HCT116 (cell line): ENCODE results near the gene CDH13. TPM values are rescaled to one million over a fixed set of nuclear protein-coding genes. Genes with fewer than 3 reads are reported as not detected.

Experiments used
- ATAC-seq: fragments of 200-7000 bp; cut with Tn5 transposase; 2 replicates; pipeline ENCODE4 v1.9.1; 2020; ENCODE audit warnings: mild to moderate bottlenecking, moderate library complexity
- BruUV-seq: library from RNA; stranded (reverse); fragments of 400-500 nt; replicated peaks from 2 replicates; lab custom pipeline; 2021; lab: Mats Ljungman, UMichigan
- CTCF ChIA-PET: fragments of 300-600 bp; sonication (Branson Sonifier 250); formaldehyde crosslinking; loops from one replicate; lab custom pipeline; 2021; ENCODE audit warnings: antibody characterized with exemption; lab: Charles Lee
- POLR2A ChIA-PET: fragments of 300-600, 350-600 bp; sonication (Branson Sonifier 250); formaldehyde crosslinking; loops from one replicate; lab custom pipeline; 2021; ENCODE audit warnings: antibody characterized with exemption; lab: Charles Lee
- RAD21 ChIA-PET, 2 experiments: fragments of 300-600 bp; sonication (Branson Sonifier 250); formaldehyde crosslinking; loops; one replicate each; lab custom pipeline; 2023; ENCODE audit warnings: low total read pairs in 2 of 2; ENCODE audit not compliant: uncharacterized antibody in 2 of 2, unreplicated experiment in 2 of 2, low non-redundant PET in 1 of 2; lab: Charles Lee
- DNase-seq: peaks from one replicate; pipeline ENCODE4 v3.0.0-alpha.2; 2010; ENCODE audit warnings: low read depth, low spot score
- H2AFZ ChIP-seq: fragments of 200-600 bp; shearing (Covaris generic), sonication (generic); 2 replicates; pipeline ENCODE4 v1.6.1; 2017; ENCODE audit warnings: low read depth, mixed run types, mixed read lengths, antibody characterized with exemption, low read length; ENCODE audit not compliant: poor library complexity, severe bottlenecking
- H3K27ac ChIP-seq: 2 replicates; pipeline ENCODE4 v1.5.1; 2012; ENCODE audit warnings: low read depth, low read length
- H3K27me3 ChIP-seq: fragments of 200-600 bp; sonication (generic); 2 replicates; pipeline ENCODE4 v1.6.1; 2016; ENCODE audit warnings: mixed run types, low read length, mixed read lengths; ENCODE audit not compliant: insufficient read depth
- H3K36me3 ChIP-seq, 2 experiments: fragments of 200-500 bp in 1 of 2; fragments of 200-600 bp in 1 of 2; sonication (Bioruptor generic) in 1 of 2; sonication (generic) in 1 of 2; 2 replicates each; pipeline versions ENCODE4 v1.5.1 to v1.6.1; 2014 to 2016; ENCODE audit warnings: low read length in 2 of 2, inconsistent platforms in 1 of 2, mixed read lengths in 1 of 2, mixed run types in 1 of 2; ENCODE audit not compliant: insufficient read depth in 2 of 2, control insufficient read depth in 1 of 2
- H3K4me1 ChIP-seq, 2 experiments: fragments of 200-600 bp in 1 of 2; sonication (generic) in 1 of 2; 2 replicates each; pipeline versions ENCODE4 v1.5.1 to v1.6.1; 2012 to 2017; ENCODE audit warnings: low read length in 2 of 2, inconsistent platforms in 1 of 2, mild to moderate bottlenecking in 1 of 2, mixed read lengths in 1 of 2, mixed run types in 1 of 2, moderate library complexity in 1 of 2; ENCODE audit not compliant: insufficient read depth in 2 of 2, control insufficient read depth in 1 of 2
- H3K4me2 ChIP-seq: fragments of 200-600 bp; sonication (generic); 2 replicates; pipeline ENCODE4 v1.6.1; 2017; ENCODE audit warnings: mixed run types, low read length, mixed read lengths
- H3K4me3 ChIP-seq, 2 experiments: fragments of 200-600 bp in 1 of 2; sonication (generic) in 1 of 2; replicated peaks in 1 of 2; 2 replicates each; pipeline ENCODE4 v1.5.1; 2011 to 2016; ENCODE audit warnings: low read length in 2 of 2, control low read depth in 1 of 2, low read depth in 1 of 2, mild to moderate bottlenecking in 1 of 2, mixed read lengths in 1 of 2, mixed run types in 1 of 2
- H3K79me2 ChIP-seq: fragments of 200-600 bp; sonication (generic); 2 replicates; pipeline ENCODE4 v1.6.1; 2017; ENCODE audit warnings: mild to moderate bottlenecking, mixed run types, low read length, moderate library complexity, mixed read lengths; ENCODE audit not compliant: insufficient read depth
- H3K9ac ChIP-seq: fragments of 200-600 bp; sonication (generic); 2 replicates; pipeline ENCODE4 v1.6.1; 2016; ENCODE audit warnings: low read length, mixed read lengths
- H3K9me2 ChIP-seq: fragments of 200-600 bp; sonication (generic), shearing (Covaris generic); 2 replicates; pipeline ENCODE4 v1.6.1; 2017; ENCODE audit warnings: mixed run types, mild to moderate bottlenecking, moderate library complexity; ENCODE audit not compliant: insufficient read depth
- H3K9me3 ChIP-seq, 2 experiments: fragments of 200-500 bp in 1 of 2; fragments of 200-600 bp in 1 of 2; sonication (Bioruptor generic) in 1 of 2; sonication (generic) in 1 of 2; 2 replicates each; pipeline ENCODE4 v1.6.1; 2014 to 2017; ENCODE audit warnings: low read length in 2 of 2, mixed read lengths in 2 of 2, inconsistent platforms in 1 of 2, low read depth in 1 of 2, mild to moderate bottlenecking in 1 of 2, mixed run types in 1 of 2, moderate library complexity in 1 of 2; ENCODE audit not compliant: control insufficient read depth in 1 of 2, insufficient read depth in 1 of 2
- H4K20me1 ChIP-seq: fragments of 200-600 bp; sonication (generic), shearing (Covaris generic); 2 replicates; pipeline ENCODE4 v1.6.1; 2017; ENCODE audit warnings: mixed run types, mild to moderate bottlenecking, moderate library complexity; ENCODE audit not compliant: insufficient read depth
- ATF3 ChIP-seq: IDR thresholded peaks from 2 replicates; pipeline ENCODE4 v1.6.1; 2012
- CBX3 ChIP-seq: IDR thresholded peaks from 2 replicates; pipeline ENCODE4 v1.6.1; 2012; ENCODE audit warnings: low read depth
- CEBPB ChIP-seq: IDR thresholded peaks from 2 replicates; pipeline ENCODE4 v1.6.1; 2012; ENCODE audit warnings: low read depth
- EGR1 ChIP-seq: IDR thresholded peaks from 2 replicates; pipeline ENCODE4 v1.6.1; 2012; ENCODE audit warnings: low read depth
- ELF1 ChIP-seq: IDR thresholded peaks from 2 replicates; pipeline ENCODE4 v1.6.1; 2012; ENCODE audit warnings: low read depth, borderline replicate concordance
- EZH2 ChIP-seq: fragments of 200-600 bp; sonication (generic); IDR thresholded peaks from 2 replicates; pipeline ENCODE4 v1.6.1; 2017; ENCODE audit warnings: antibody characterized with exemption, mixed run types
- FOSL1 ChIP-seq: IDR thresholded peaks from 2 replicates; pipeline ENCODE4 v1.6.1; 2012; ENCODE audit warnings: low read depth
- MAX ChIP-seq: IDR thresholded peaks from 2 replicates; pipeline ENCODE4 v1.6.1; 2012
- POLR2AphosphoS5 ChIP-seq: IDR thresholded peaks from 2 replicates; pipeline ENCODE4 v1.6.1; 2011; ENCODE audit warnings: mild to moderate bottlenecking, low read depth, low read length, moderate library complexity
- RAD21 ChIP-seq: IDR thresholded peaks from 2 replicates; pipeline ENCODE4 v1.6.1; 2012; ENCODE audit warnings: low read depth, mild to moderate bottlenecking
- SP1 ChIP-seq: IDR thresholded peaks from 2 replicates; pipeline ENCODE4 v1.6.1; 2012; ENCODE audit warnings: low read depth
- SRF ChIP-seq: IDR thresholded peaks from 2 replicates; pipeline ENCODE4 v1.6.1; 2012; ENCODE audit warnings: low read depth
- TCF7L2 ChIP-seq: IDR thresholded peaks from 2 replicates; pipeline ENCODE4 v1.7.0; 2011; ENCODE audit warnings: borderline replicate concordance, inconsistent platforms; ENCODE audit not compliant: insufficient read depth, insufficient read length; ENCODE audit errors: extremely low read depth
- YY1 ChIP-seq: IDR thresholded peaks from 2 replicates; pipeline ENCODE4 v1.6.1; 2011; ENCODE audit warnings: low read length, low read depth, moderate library complexity, mild to moderate bottlenecking; ENCODE audit not compliant: insufficient replicate concordance; ENCODE audit errors: extremely low read depth
- intact Hi-C: fragments of 100-400 bp; cut with micrococcal nuclease; formaldehyde crosslinking; loops from 2 replicates; pipeline ENCODE4 v1.10.0; 2022
- total RNA-seq: library from RNA; stranded (reverse); gene quantifications from one replicate; pipeline ENCODE4 v1.2.1, GENCODE V29; 2021; ENCODE audit not compliant: unreplicated experiment
- TF ChIP-seq, protein P1 (sequence below), 3 experiments: fragments of 200-600 bp in 1 of 3; sonication (generic) in 1 of 3; IDR thresholded peaks in 2 of 3; conservative IDR thresholded peaks in 1 of 3; 2 replicates each; pipeline ENCODE4 v1.5.1; 2012 to 2017; ENCODE audit warnings: low read depth in 2 of 3, low read length in 2 of 3, antibody characterized with exemption in 1 of 3, borderline replicate concordance in 1 of 3, control low read depth in 1 of 3, mild to moderate bottlenecking in 1 of 3, mixed read lengths in 1 of 3, mixed run types in 1 of 3, moderate library complexity in 1 of 3; ENCODE audit not compliant: insufficient read depth in 1 of 3
- TF ChIP-seq, protein P2 (sequence below): IDR thresholded peaks from 2 replicates; pipeline ENCODE4 v1.6.1; 2011; ENCODE audit warnings: mild to moderate bottlenecking, low read length, moderate library complexity; ENCODE audit not compliant: insufficient replicate concordance; ENCODE audit errors: extremely low read depth

Gene CDH13
- total RNA-seq, 1 experiment from 2014 or later: not detected

- no peak overlapping the region for H3K9ac ChIP-seq
- POLR2A ChIA-PET: no interaction called here
- H3K9me2 ChIP-seq: no peaks in the 10 kb centered on the region
These were observed 846.2 kb downstream of the CDH13 start for GRCh38 chr16:83472776-83473501.

More at GRCh38 chr16:83472776-83473501, 846.2 kb downstream of the CDH13 start:
- Histone ChIP-seq H3K4me3 (no peak overlapping the region), H3K36me3 (no peaks in the 10 kb centered on the region), H3K79me2 (no peaks in the 10 kb centered on the region), H4K20me1 (no peaks in the 10 kb centered on the region), H2AFZ (no peak overlapping the region), H3K9me3 (no peaks in the 10 kb centered on the region), H3K4me2 (no peak overlapping the region), H3K27me3 (peaks cover 48% of the 10 kb centered on the region), H3K27ac (no peak overlapping the region), H3K4me1 (no peaks in the 10 kb centered on the region)
- RAD21 ChIA-PET: no interaction called here
- CTCF ChIA-PET: interaction anchor here (1.1 kb wide), 1 partner anchor 27 kb away, joined by 3 read pairs; no protein-coding TSS in a partner anchor
- DNase-seq (no peak), ATAC-seq (no peak)
- BruUV-seq: no TSS peak
- intact Hi-C loops: no loop called here
- TF ChIP-seq YY1 (no peak), RAD21 (no peak), EGR1 (no peak), SP1 (no peak), POLR2AphosphoS5 (no peak), TCF7L2 (no peak), MAX (no peak), EZH2 (no peak), SRF (no peak), ATF3 (no peak), FOSL1 (no peak), CBX3 (no peak), ELF1 (no peak), CEBPB (no peak)
- TF ChIP-seq, protein P1, sequence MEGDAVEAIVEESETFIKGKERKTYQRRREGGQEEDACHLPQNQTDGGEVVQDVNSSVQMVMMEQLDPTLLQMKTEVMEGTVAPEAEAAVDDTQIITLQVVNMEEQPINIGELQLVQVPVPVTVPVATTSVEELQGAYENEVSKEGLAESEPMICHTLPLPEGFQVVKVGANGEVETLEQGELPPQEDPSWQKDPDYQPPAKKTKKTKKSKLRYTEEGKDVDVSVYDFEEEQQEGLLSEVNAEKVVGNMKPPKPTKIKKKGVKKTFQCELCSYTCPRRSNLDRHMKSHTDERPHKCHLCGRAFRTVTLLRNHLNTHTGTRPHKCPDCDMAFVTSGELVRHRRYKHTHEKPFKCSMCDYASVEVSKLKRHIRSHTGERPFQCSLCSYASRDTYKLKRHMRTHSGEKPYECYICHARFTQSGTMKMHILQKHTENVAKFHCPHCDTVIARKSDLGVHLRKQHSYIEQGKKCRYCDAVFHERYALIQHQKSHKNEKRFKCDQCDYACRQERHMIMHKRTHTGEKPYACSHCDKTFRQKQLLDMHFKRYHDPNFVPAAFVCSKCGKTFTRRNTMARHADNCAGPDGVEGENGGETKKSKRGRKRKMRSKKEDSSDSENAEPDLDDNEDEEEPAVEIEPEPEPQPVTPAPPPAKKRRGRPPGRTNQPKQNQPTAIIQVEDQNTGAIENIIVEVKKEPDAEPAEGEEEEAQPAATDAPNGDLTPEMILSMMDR (IDR thresholded peaks at IDR 0.05 in 2 of 3, conservative IDR thresholded peaks at IDR 0.05 in 1 of 3; ENCODE audit: borderline replicate concordance in 1 of 3, insufficient read depth in 1 of 3, low read depth in 2 of 3, low read length in 2 of 3): no peak
- TF ChIP-seq, protein P2, sequence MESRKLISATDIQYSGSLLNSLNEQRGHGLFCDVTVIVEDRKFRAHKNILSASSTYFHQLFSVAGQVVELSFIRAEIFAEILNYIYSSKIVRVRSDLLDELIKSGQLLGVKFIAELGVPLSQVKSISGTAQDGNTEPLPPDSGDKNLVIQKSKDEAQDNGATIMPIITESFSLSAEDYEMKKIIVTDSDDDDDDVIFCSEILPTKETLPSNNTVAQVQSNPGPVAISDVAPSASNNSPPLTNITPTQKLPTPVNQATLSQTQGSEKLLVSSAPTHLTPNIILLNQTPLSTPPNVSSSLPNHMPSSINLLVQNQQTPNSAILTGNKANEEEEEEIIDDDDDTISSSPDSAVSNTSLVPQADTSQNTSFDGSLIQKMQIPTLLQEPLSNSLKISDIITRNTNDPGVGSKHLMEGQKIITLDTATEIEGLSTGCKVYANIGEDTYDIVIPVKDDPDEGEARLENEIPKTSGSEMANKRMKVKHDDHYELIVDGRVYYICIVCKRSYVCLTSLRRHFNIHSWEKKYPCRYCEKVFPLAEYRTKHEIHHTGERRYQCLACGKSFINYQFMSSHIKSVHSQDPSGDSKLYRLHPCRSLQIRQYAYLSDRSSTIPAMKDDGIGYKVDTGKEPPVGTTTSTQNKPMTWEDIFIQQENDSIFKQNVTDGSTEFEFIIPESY: no peak
